Measurements from ENCODE around the gene SLC20A1.
"Not testable (repeated sequence)": the region's sequence is repeated elsewhere in the genome, so short reads cannot be mapped to it uniquely, and the experiment has no call there.

GRCh38 chr2:112706947-112707346, 61.2 kb downstream of the SLC20A1 start:
- not testable (repeated sequence) for TF ChIP-seq EZH2 (IDR thresholded peaks at IDR 0.05; ENCODE audit: insufficient read depth, poor library complexity, severe bottlenecking); EZH2phosphoT487 (IDR thresholded peaks at IDR 0.05; ENCODE audit: insufficient read depth, low read depth)

Data from GM23248 (cell line).